SK-N-SH (cell line): Measurements from ENCODE around the gene IGF2. TPM values are rescaled to one million over a fixed set of nuclear protein-coding genes. Genes with fewer than 3 reads are reported as not detected.
A peak's percentile ranks its signal among the peaks of the same experiment; 100 is the strongest.

Source experiments
- CTCF ChIA-PET: fragments of 300-600, 350-600 bp; formaldehyde crosslinking; extraction: SDS; loops from one replicate; lab custom pipeline; 2021; lab: Yijun Ruan, JAX
- POLR2A ChIA-PET: fragments of 350-600 bp; sonication (Branson Sonifier 250); formaldehyde crosslinking; extraction: SDS; loops from one replicate; lab custom pipeline; 2020; ENCODE audit warnings: antibody characterized with exemption, inconsistent platforms; lab: Yijun Ruan, JAX
- DNase-seq: peaks from one replicate; pipeline ENCODE4 v3.0.0; 2012
- H2AFZ ChIP-seq: fragments of 200-600 bp; sonication (generic); 2 replicates; pipeline ENCODE4 v1.8.1; 2016; ENCODE audit warnings: antibody characterized with exemption, mild to moderate bottlenecking, low read depth
- H3F3A ChIP-seq: fragments of 200-600 bp; sonication (generic); replicated peaks from 2 replicates; pipeline ENCODE3; 2016; ENCODE audit warnings: antibody characterized with exemption, mild to moderate bottlenecking; ENCODE audit not compliant: insufficient read depth
- H3K27ac ChIP-seq, 2 experiments: fragments of 200-500 bp in 1 of 2; fragments of 200-600 bp in 1 of 2; sonication (Bioruptor generic) in 1 of 2; sonication (generic), shearing (Covaris generic) in 1 of 2; 2 replicates each; pipeline versions ENCODE4 v1.5.1 to v1.6.1; 2014 to 2016; ENCODE audit warnings: low read depth in 2 of 2, inconsistent platforms in 1 of 2, low read length in 1 of 2, mild to moderate bottlenecking in 1 of 2, mixed read lengths in 1 of 2
- H3K27me3 ChIP-seq: fragments of 200-600 bp; sonication (generic), shearing (Covaris generic); 2 replicates; pipeline ENCODE4 v1.6.1; 2016; ENCODE audit warnings: mixed run types; ENCODE audit not compliant: insufficient read depth
- H3K36me3 ChIP-seq, 2 experiments: fragments of 200-500 bp in 1 of 2; fragments of 200-600 bp in 1 of 2; sonication (Bioruptor generic) in 1 of 2; sonication (generic) in 1 of 2; replicated peaks in 1 of 2; 2 replicates each; pipeline versions ENCODE3 to v1.5.1; 2014 to 2016; ENCODE audit warnings: low read length in 1 of 2, mild to moderate bottlenecking in 1 of 2; ENCODE audit not compliant: insufficient read depth in 2 of 2, control insufficient read depth in 1 of 2
- H3K4me1 ChIP-seq, 2 experiments: fragments of 200-500 bp in 1 of 2; fragments of 200-600 bp in 1 of 2; sonication (Bioruptor generic) in 1 of 2; sonication (generic), shearing (Covaris generic) in 1 of 2; 2 replicates each; pipeline versions ENCODE4 v1.5.1 to v1.6.1; 2014 to 2016; ENCODE audit warnings: low read depth in 1 of 2, low read length in 1 of 2, mixed run types in 1 of 2; ENCODE audit not compliant: insufficient read depth in 2 of 2, control insufficient read depth in 1 of 2
- H3K4me2 ChIP-seq: fragments of 200-600 bp; sonication (generic), shearing (Covaris generic); 2 replicates; pipeline ENCODE4 v1.6.1; 2017; ENCODE audit warnings: mixed run types
- H3K4me3 ChIP-seq, 2 experiments: fragments of 200-500 bp in 1 of 2; fragments of 200-600 bp in 1 of 2; sonication (Bioruptor generic) in 1 of 2; sonication (generic), shearing (Covaris generic) in 1 of 2; 2 replicates each; pipeline versions ENCODE4 v1.5.1 to v1.8.1; 2014 to 2016; ENCODE audit warnings: low read depth in 2 of 2, inconsistent platforms in 1 of 2, low read length in 1 of 2, mild to moderate bottlenecking in 1 of 2, mixed read lengths in 1 of 2, moderate library complexity in 1 of 2
- H3K79me2 ChIP-seq: fragments of 200-600 bp; sonication (generic); 2 replicates; pipeline ENCODE4 v1.8.1; 2017; ENCODE audit warnings: mild to moderate bottlenecking; ENCODE audit not compliant: insufficient read depth
- H3K9ac ChIP-seq: fragments of 200-600 bp; sonication (generic); 2 replicates; pipeline ENCODE4 v1.6.1; 2017; ENCODE audit warnings: mixed run types
- H3K9me2 ChIP-seq: fragments of 200-600 bp; sonication (generic); 2 replicates; pipeline ENCODE4 v1.6.1; 2017; ENCODE audit warnings: mixed run types
- H3K9me3 ChIP-seq: fragments of 200-600 bp; sonication (generic); 2 replicates; pipeline ENCODE4 v1.6.1; 2017; ENCODE audit warnings: mixed run types, mild to moderate bottlenecking, moderate library complexity
- H4K20me1 ChIP-seq: fragments of 200-600 bp; sonication (generic); 2 replicates; pipeline ENCODE4 v1.6.1; 2017; ENCODE audit warnings: mild to moderate bottlenecking, mixed run types; ENCODE audit not compliant: insufficient read depth
- CHD2 ChIP-seq: fragments of 150-350 bp; IDR thresholded peaks from 2 replicates; pipeline ENCODE4 v1.6.1; 2018; ENCODE audit warnings: low read length; ENCODE audit not compliant: partially characterized antibody
- ELF1 ChIP-seq: IDR thresholded peaks from 2 replicates; pipeline ENCODE4 v1.4.0; 2012
- GATA2 ChIP-seq: sonication (generic); formaldehyde crosslinking; IDR thresholded peaks from 2 replicates; pipeline ENCODE4 v1.5.0; 2020; ENCODE audit warnings: mild to moderate bottlenecking, missing genetic modification reagents
- IRF3 ChIP-seq: fragments of 150-350 bp; IDR thresholded peaks from 2 replicates; pipeline ENCODE4 v1.6.1; 2016; ENCODE audit warnings: mild to moderate bottlenecking, low read depth, low read length
- NFIC ChIP-seq: IDR thresholded peaks from 2 replicates; pipeline ENCODE4 v1.4.0; 2012; ENCODE audit warnings: borderline replicate concordance
- NRF1 ChIP-seq: IDR thresholded peaks from 2 replicates; pipeline ENCODE4 v1.6.1; 2012; ENCODE audit warnings: low read depth, mild to moderate bottlenecking, low read length
- PBX3 ChIP-seq: IDR thresholded peaks from 2 replicates; pipeline ENCODE4; 2012
- RAD21 ChIP-seq: IDR thresholded peaks from 2 replicates; pipeline ENCODE4 v1.6.1; 2012; ENCODE audit warnings: mild to moderate bottlenecking, low read length
- RCOR1 ChIP-seq: fragments of 150-350 bp; IDR thresholded peaks from 2 replicates; pipeline ENCODE4 v1.6.1; 2017; ENCODE audit warnings: antibody characterized with exemption, low read length
- RXRA ChIP-seq: IDR thresholded peaks from 2 replicates; pipeline ENCODE4 v1.4.0; 2012; ENCODE audit warnings: low read depth, mild to moderate bottlenecking, borderline replicate concordance
- SIN3A ChIP-seq: IDR thresholded peaks from 2 replicates; pipeline ENCODE4 v1.6.1; 2012; ENCODE audit warnings: low read depth, mild to moderate bottlenecking, low read length, moderate library complexity, borderline replicate concordance
- SMC3 ChIP-seq: IDR thresholded peaks from 2 replicates; pipeline ENCODE4 v1.6.1; 2012; ENCODE audit warnings: low read depth, low read length, improper control_type of control experiment
- TAF1 ChIP-seq: IDR thresholded peaks from 2 replicates; pipeline ENCODE4 v1.6.1; 2012; ENCODE audit warnings: low read depth, mild to moderate bottlenecking, low read length, moderate library complexity, borderline replicate concordance
- TCF12 ChIP-seq: IDR thresholded peaks from 2 replicates; pipeline ENCODE4 v1.4.0; 2012
- TEAD4 ChIP-seq: IDR thresholded peaks from 2 replicates; pipeline ENCODE4 v1.4.0; 2012; ENCODE audit warnings: mild to moderate bottlenecking, borderline replicate concordance; ENCODE audit not compliant: insufficient read depth
- USF1 ChIP-seq: IDR thresholded peaks from 2 replicates; pipeline ENCODE4 v1.4.0; 2012; ENCODE audit warnings: low read depth, borderline replicate concordance
- WGBS: methylation state at CpG from one replicate; pipeline ENCODE4 v1.1.6; 2017; ENCODE audit warnings: low lambda C conversion rate; 5-methylcytosine and 5-hydroxymethylcytosine counted together
- polyA plus RNA-seq, 3 experiments: library from polyadenylated mRNA; depleted of rRNA; stranded (reverse); fragments of >200 nt; gene quantifications; 2 replicates each; pipeline ENCODE4 v1.2.3, GENCODE V29; 2012

Gene IGF2
- polyA plus RNA-seq, 1 of the 3 experiments (the other 2 are of a cell fraction): 0.05 TPM

- H2AFZ ChIP-seq: no peak overlapping the region
- peaks cover 0 to 11% of the 10 kb centered on the region in 2 experiments; a peak in 1 of 4 replicates for H3K4me1 ChIP-seq
- TF ChIP-seq TEAD4: no peak
- no peak for TF ChIP-seq SIN3A
- no peak for TF ChIP-seq NRF1
- no peak for TF ChIP-seq NFIC
- no peak for TF ChIP-seq RAD21
- TF ChIP-seq ELF1: no peak
- no peak for TF ChIP-seq RXRA
- no peak for TF ChIP-seq TCF12
- no peak for TF ChIP-seq RCOR1
- no peak for TF ChIP-seq USF1
- TF ChIP-seq CHD2: no peak
- TF ChIP-seq GATA2 (CRISPR knock-in tag): no peak
- TF ChIP-seq TAF1: no peak
- no peak overlapping the region; a peak in 1 of 4 replicates for H3K27ac ChIP-seq
- no peaks in the 10 kb centered on the region for H3F3A ChIP-seq
- no peaks in the 10 kb centered on the region for H4K20me1 ChIP-seq
- DNase-seq: peak; percentile 37
- CTCF ChIA-PET: interaction anchor here (0.9 to 2.4 kb wide), 11 partner anchors 12 to 469 kb away, joined by 3 to 33 read pairs (median 4); partner anchors contain the start of gene IGF2
- no peak overlapping the region for H3K4me3 ChIP-seq
- H3K9me3 ChIP-seq: no peaks in the 10 kb centered on the region
- 55% methylated on average over 18 of the region's 21 CpGs for WGBS
- H3K36me3 ChIP-seq: no peaks in the 10 kb centered on the region
- H3K9me2 ChIP-seq: no peaks in the 10 kb centered on the region
- no peak overlapping the region for H3K9ac ChIP-seq
- POLR2A ChIA-PET: interaction anchor here (1.0 to 1.6 kb wide), 2 partner anchors 15 to 28 kb away, joined by 5 to 6 read pairs; no protein-coding TSS in a partner anchor
- no peaks in the 10 kb centered on the region for H3K27me3 ChIP-seq
- no peak overlapping the region for H3K4me2 ChIP-seq
- no peaks in the 10 kb centered on the region for H3K79me2 ChIP-seq
These were observed 17.7 kb downstream of the IGF2 start for GRCh38 chr11:2121227-2122130.

- DNase-seq: peak; percentile 92
- POLR2A ChIA-PET: interaction anchor here (1.0 to 1.6 kb wide), 2 partner anchors 16 to 27 kb away, joined by 5 to 6 read pairs; no protein-coding TSS in a partner anchor
- H2AFZ ChIP-seq: no peak overlapping the region
- H3K79me2 ChIP-seq: no peaks in the 10 kb centered on the region
- peaks cover 0 to 11% of the 10 kb centered on the region in 2 experiments; a peak in 1 of 4 replicates for H3K4me1 ChIP-seq
- no peaks in the 10 kb centered on the region for H3K36me3 ChIP-seq
- WGBS: 46% methylated on average over 14 of the region's 23 CpGs
- TF ChIP-seq IRF3 (no peak), GATA2 (CRISPR knock-in tag) (peak; percentile 72), PBX3 (no peak), RCOR1 (peak; percentile 63; the same call in 1 of the 2 replicates), RAD21 (peak; percentile 10; the same call in 1 of the 2 replicates), CHD2 (peak; percentile 42), NFIC (no peak), SMC3 (peak; percentile 5; the same call in 1 of the 2 replicates)
- TF ChIP-seq, all 33 proteins: peak for 5
- CTCF ChIA-PET: interaction anchor here (0.9 to 2.4 kb wide), 13 partner anchors 11 to 468 kb away, joined by 3 to 33 read pairs (median 4); partner anchors contain the start of gene IGF2
- H3K4me3 ChIP-seq: no peak overlapping the region
- no peaks in the 10 kb centered on the region for H3K27me3 ChIP-seq
- no peaks in the 10 kb centered on the region for H3F3A ChIP-seq
- H3K9ac ChIP-seq: no peak overlapping the region
- no peaks in the 10 kb centered on the region for H3K9me3 ChIP-seq
- H3K4me2 ChIP-seq: no peak overlapping the region
- no peaks in the 10 kb centered on the region for H3K9me2 ChIP-seq
- no peaks in the 10 kb centered on the region for H4K20me1 ChIP-seq
- H3K27ac ChIP-seq: peak overlapping the region in 1 of 2 experiments; percentile 43; a peak in 1 of 4 replicates
These were observed 18.7 kb downstream of the IGF2 start for GRCh38 chr11:2120359-2121100.
